GM23338 (cell line): ENCODE results near the gene BLTP3A. TPM values are rescaled to one million over a fixed set of nuclear protein-coding genes. Genes with fewer than 3 reads are reported as not detected.

Experiments
- ATAC-seq: fragments of 200-7000 bp; cut with Tn5 transposase; 3 replicates; pipeline ENCODE4 v1.9.1; 2020
- DNase-seq: peaks from one replicate; pipeline ENCODE4 v3.0.0-alpha.2; 2015; ENCODE audit warnings: low spot score
- H2AFZ ChIP-seq: fragments of 200-600 bp; sonication (generic); 2 replicates; pipeline ENCODE4 v1.8.0; 2016; ENCODE audit warnings: antibody characterized with exemption, mild to moderate bottlenecking, moderate library complexity
- H3F3A ChIP-seq: fragments of 200-600 bp; sonication (generic); replicated peaks from 2 replicates; pipeline ENCODE4 v1.8.0; 2017; ENCODE audit warnings: antibody characterized with exemption, mixed run types, low read depth
- H3K27ac ChIP-seq: fragments of 200-600 bp; sonication (generic); 2 replicates; pipeline ENCODE4 v1.6.1; 2016; ENCODE audit warnings: low read depth
- H3K27me3 ChIP-seq: fragments of 200-600 bp; sonication (generic); 2 replicates; pipeline ENCODE4 v1.8.0; 2016; ENCODE audit warnings: mild to moderate bottlenecking, mixed run types, moderate library complexity; ENCODE audit not compliant: insufficient read depth
- H3K36me3 ChIP-seq: fragments of 200-600 bp; sonication (generic); 2 replicates; pipeline ENCODE4 v1.8.0; 2016; ENCODE audit warnings: mild to moderate bottlenecking; ENCODE audit not compliant: insufficient read depth
- H3K4me1 ChIP-seq: fragments of 200-600 bp; sonication (generic); 2 replicates; pipeline ENCODE4 v1.8.0; 2016; ENCODE audit warnings: mild to moderate bottlenecking, moderate library complexity; ENCODE audit not compliant: insufficient read depth
- H3K4me2 ChIP-seq: fragments of 200-600 bp; sonication (generic); 2 replicates; pipeline ENCODE4 v1.7.1; 2017; ENCODE audit warnings: mixed run types
- H3K4me3 ChIP-seq: fragments of 200-600 bp; sonication (generic); 2 replicates; pipeline ENCODE4 v1.6.1; 2016; ENCODE audit warnings: mixed run types
- H3K79me2 ChIP-seq: fragments of 200-600 bp; sonication (generic); replicated peaks from 2 replicates; pipeline ENCODE4 v1.8.0; 2017; ENCODE audit warnings: mild to moderate bottlenecking; ENCODE audit not compliant: insufficient read depth
- H3K9me2 ChIP-seq: fragments of 200-600 bp; sonication (generic); 2 replicates; pipeline ENCODE4 v1.8.0; 2017; ENCODE audit not compliant: insufficient read depth
- H4K20me1 ChIP-seq: fragments of 200-600 bp; sonication (generic); replicated peaks from 2 replicates; pipeline ENCODE4 v1.8.0; 2017; ENCODE audit warnings: mild to moderate bottlenecking; ENCODE audit not compliant: insufficient read depth
- H3K27ac Mint-ChIP-seq: 2 replicates; pipeline ENCODE4 v1.8.0; 2020; ENCODE audit warnings: inconsistent platforms, mild to moderate bottlenecking, moderate library complexity, mixed read lengths
- H3K27me3 Mint-ChIP-seq: 3 replicates; pipeline ENCODE4 v1.8.0; 2022; ENCODE audit warnings: low read depth, mild to moderate bottlenecking, moderate library complexity, mixed read lengths, inconsistent platforms; ENCODE audit not compliant: insufficient read depth, poor library complexity
- H3K36me3 Mint-ChIP-seq: 3 replicates; pipeline ENCODE4 v1.8.0; 2021; ENCODE audit warnings: low read depth, mild to moderate bottlenecking, inconsistent platforms, moderate library complexity, mixed read lengths
- H3K4me1 Mint-ChIP-seq: 3 replicates; pipeline ENCODE4 v1.8.0; 2020; ENCODE audit warnings: mild to moderate bottlenecking, inconsistent platforms, mixed read lengths
- H3K4me3 Mint-ChIP-seq: 3 replicates; pipeline ENCODE4 v1.8.0; 2021; ENCODE audit warnings: moderate library complexity, mild to moderate bottlenecking, inconsistent platforms, mixed read lengths
- H3K9me3 Mint-ChIP-seq: 3 replicates; pipeline ENCODE4 v1.8.0; 2020; ENCODE audit warnings: moderate library complexity, mild to moderate bottlenecking, inconsistent platforms, mixed read lengths
- CREB1 ChIP-seq: fragments of 250-450 bp; sonication (Bioruptor Pico); IDR thresholded peaks from 2 replicates; pipeline ENCODE4 v1.5.0; 2020; ENCODE audit warnings: low read depth, mild to moderate bottlenecking, moderate library complexity
- ETS1 ChIP-seq: IDR thresholded peaks from 2 replicates; pipeline ENCODE4 v1.6.1; 2016; ENCODE audit warnings: antibody characterized with exemption
- POLR2AphosphoS5 ChIP-seq: IDR thresholded peaks from 2 replicates; pipeline ENCODE4 v1.6.1; 2016; ENCODE audit warnings: antibody characterized with exemption, low read depth
- STAT1 ChIP-seq: IDR thresholded peaks from one replicate; pipeline ENCODE4 v1.6.1; 2016; ENCODE audit warnings: antibody characterized with exemption; ENCODE audit not compliant: unreplicated experiment
- ZNF114 ChIP-seq: fragments of 250-450 bp; sonication (Bioruptor Pico); IDR thresholded peaks from 2 replicates; pipeline ENCODE4 v1.5.0; 2020; ENCODE audit warnings: mild to moderate bottlenecking, moderate library complexity
- ZNF331 ChIP-seq: fragments of 250-450 bp; sonication (Bioruptor Pico); IDR thresholded peaks from 2 replicates; pipeline ENCODE4 v1.5.0; 2020; ENCODE audit warnings: low read depth, mild to moderate bottlenecking, moderate library complexity
- ZNF462 ChIP-seq: fragments of 250-450 bp; sonication (Bioruptor Pico); IDR thresholded peaks from 2 replicates; pipeline ENCODE4 v1.5.0; 2020; ENCODE audit warnings: mild to moderate bottlenecking, moderate library complexity
- polyA plus RNA-seq: library from polyadenylated mRNA; unstranded; fragments of >200 nt; fragmentation: Nextera tagmentation; extraction: Ambion mirVana; gene quantifications from 2 replicates; pipeline ENCODE4 v1.2.1, GENCODE V29; 2016
- total RNA-seq: library from RNA; depleted of rRNA; stranded (reverse); fragments of >200 nt; shearing (Covaris generic); gene quantifications from 2 replicates; pipeline ENCODE4 v1.2.3, GENCODE V29; 2014
- TF ChIP-seq, protein P1 (sequence below): IDR thresholded peaks from one replicate; pipeline ENCODE4 v1.6.1; 2018; ENCODE audit warnings: antibody characterized with exemption; ENCODE audit not compliant: unreplicated experiment

The BLTP3A gene
- total and polyA plus RNA-seq, 2 experiments from 2014 or later = 2.9 to 18.4 TPM

GRCh38 chr6:34834789-34835518 lies 43.1 kb downstream of the BLTP3A start (continued):
- no peak for TF ChIP-seq ZNF462 (CRISPR knock-in tag)
- no peak for TF ChIP-seq ETS1
- no peak for TF ChIP-seq ZNF114
- TF ChIP-seq STAT1 = no peak

GRCh38 chr6:34836008-34836407 lies 44.1 kb downstream of the BLTP3A start:
- no peaks in the 10 kb centered on the region for H3K27me3 Mint-ChIP-seq
- peaks cover 7% of the 10 kb centered on the region for H3K4me1 Mint-ChIP-seq
- no peak overlapping the region for H3K4me3 Mint-ChIP-seq
- no peaks in the 10 kb centered on the region for H3K27me3 ChIP-seq
- H3K9me3 Mint-ChIP-seq = no peaks in the 10 kb centered on the region; the same call in 2 of the 3 replicates
- no peak overlapping the region for H3K4me3 ChIP-seq
- no peaks in the 10 kb centered on the region; the same call in 1 of the 2 replicates for H3F3A ChIP-seq
- peaks cover 38% of the 10 kb centered on the region for H3K36me3 Mint-ChIP-seq
- peaks cover 5% of the 10 kb centered on the region; the same call in 1 of the 2 replicates for H3K4me1 ChIP-seq
- H3K27ac Mint-ChIP-seq = no peak overlapping the region
- no peaks in the 10 kb centered on the region; the same call in 1 of the 2 replicates for H4K20me1 ChIP-seq
- peaks cover 7% of the 10 kb centered on the region; the same call in 1 of the 2 replicates for H3K36me3 ChIP-seq
- ATAC-seq = no peak
- no peaks in the 10 kb centered on the region for H3K79me2 ChIP-seq
- H2AFZ ChIP-seq = no peak overlapping the region
- TF ChIP-seq STAT1 = no peak
- TF ChIP-seq, protein P1, sequence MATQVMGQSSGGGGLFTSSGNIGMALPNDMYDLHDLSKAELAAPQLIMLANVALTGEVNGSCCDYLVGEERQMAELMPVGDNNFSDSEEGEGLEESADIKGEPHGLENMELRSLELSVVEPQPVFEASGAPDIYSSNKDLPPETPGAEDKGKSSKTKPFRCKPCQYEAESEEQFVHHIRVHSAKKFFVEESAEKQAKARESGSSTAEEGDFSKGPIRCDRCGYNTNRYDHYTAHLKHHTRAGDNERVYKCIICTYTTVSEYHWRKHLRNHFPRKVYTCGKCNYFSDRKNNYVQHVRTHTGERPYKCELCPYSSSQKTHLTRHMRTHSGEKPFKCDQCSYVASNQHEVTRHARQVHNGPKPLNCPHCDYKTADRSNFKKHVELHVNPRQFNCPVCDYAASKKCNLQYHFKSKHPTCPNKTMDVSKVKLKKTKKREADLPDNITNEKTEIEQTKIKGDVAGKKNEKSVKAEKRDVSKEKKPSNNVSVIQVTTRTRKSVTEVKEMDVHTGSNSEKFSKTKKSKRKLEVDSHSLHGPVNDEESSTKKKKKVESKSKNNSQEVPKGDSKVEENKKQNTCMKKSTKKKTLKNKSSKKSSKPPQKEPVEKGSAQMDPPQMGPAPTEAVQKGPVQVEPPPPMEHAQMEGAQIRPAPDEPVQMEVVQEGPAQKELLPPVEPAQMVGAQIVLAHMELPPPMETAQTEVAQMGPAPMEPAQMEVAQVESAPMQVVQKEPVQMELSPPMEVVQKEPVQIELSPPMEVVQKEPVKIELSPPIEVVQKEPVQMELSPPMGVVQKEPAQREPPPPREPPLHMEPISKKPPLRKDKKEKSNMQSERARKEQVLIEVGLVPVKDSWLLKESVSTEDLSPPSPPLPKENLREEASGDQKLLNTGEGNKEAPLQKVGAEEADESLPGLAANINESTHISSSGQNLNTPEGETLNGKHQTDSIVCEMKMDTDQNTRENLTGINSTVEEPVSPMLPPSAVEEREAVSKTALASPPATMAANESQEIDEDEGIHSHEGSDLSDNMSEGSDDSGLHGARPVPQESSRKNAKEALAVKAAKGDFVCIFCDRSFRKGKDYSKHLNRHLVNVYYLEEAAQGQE = no peak
- no peak for TF ChIP-seq ZNF114
- no peak for TF ChIP-seq ZNF331
- TF ChIP-seq POLR2AphosphoS5 = no peak
- TF ChIP-seq CREB1 (CRISPR knock-in tag) = no peak
- no peak overlapping the region for H3K4me2 ChIP-seq
- DNase-seq = no peak
- H3K9me2 ChIP-seq = no peaks in the 10 kb centered on the region
- H3K27ac ChIP-seq = no peak overlapping the region
